ENCODE results near the gene NUP88.

NUP88 gene

DNA sequence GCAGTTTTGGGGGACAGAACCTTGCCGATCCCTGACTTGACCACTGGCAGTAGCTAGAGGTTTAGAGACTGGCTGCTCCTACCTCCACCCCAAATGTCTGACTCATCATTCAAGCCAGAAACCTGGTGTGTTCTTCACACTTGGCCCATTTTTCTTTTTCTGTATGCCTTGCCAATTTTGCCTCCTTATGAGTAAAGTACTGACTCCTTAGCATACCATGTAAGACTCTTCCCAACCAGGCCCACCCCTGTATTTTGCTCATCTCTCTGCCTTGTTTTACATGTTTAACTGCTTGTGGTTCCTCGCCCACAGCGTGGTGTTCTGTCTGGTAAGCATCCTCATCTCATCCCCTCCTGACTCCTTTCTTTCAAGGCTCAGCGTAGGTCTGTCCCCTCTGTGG lies 37.9 kb downstream of the NUP88 start:
- Histone ChIP-seq H3K36me3 (ENCODE audit: control insufficient read depth, insufficient read depth, low read length) (peaks cover 89% of the 10 kb centered on the region), H3K27me3 (replicated peaks; ENCODE audit: control insufficient read depth, insufficient read depth, low read length, poor library complexity, severe bottlenecking) (no peaks in the 10 kb centered on the region), H3K4me3 (ENCODE audit: insufficient read depth, low read depth, low read length, poor library complexity, severe bottlenecking) (no peak overlapping the region), H3K9me3 (ENCODE audit: control insufficient read depth, low read length) (no peaks in the 10 kb centered on the region), H3K27ac (ENCODE audit: insufficient read depth, low read length, poor library complexity, severe bottlenecking) (no peak overlapping the region), H3K4me1 (ENCODE audit: control insufficient read depth, insufficient read depth, low read length, poor library complexity, severe bottlenecking) (no peaks in the 10 kb centered on the region)
- no peak for DNase-seq

DNA sequence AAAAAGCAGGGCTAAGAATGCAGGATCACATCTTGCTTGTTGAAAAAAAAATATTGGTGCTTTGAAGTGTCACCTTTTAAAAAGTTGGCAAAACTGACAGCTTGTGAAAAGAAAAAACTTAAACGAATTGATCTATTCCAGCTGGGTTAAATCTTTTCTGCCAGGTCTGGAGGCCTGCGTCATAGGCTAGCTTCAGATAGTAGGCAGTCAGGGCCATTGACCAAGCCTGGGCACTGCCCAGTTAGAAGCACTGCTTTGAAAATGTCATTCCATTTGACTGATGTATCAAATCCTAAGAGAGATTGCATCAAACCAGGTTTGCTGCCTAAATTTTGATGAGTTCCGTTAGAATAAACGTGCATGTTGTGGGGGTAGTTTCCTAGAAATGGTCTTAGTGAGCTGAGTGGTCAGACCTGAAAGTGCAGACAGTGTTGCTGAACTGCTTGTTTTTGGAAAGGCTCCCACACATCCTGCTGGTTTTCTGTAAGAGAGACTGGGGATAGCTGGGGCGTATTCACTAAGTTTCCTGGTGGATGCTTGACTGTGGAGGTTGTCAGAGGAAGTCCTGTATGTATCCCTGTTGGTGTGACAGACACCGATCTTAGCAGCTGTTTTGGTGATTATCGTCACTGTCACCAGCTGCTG lies 38.8 kb downstream of the NUP88 start:
- Histone ChIP-seq H3K9me3 (ENCODE audit: control insufficient read depth, low read length) (no peaks in the 10 kb centered on the region), H3K27ac (ENCODE audit: insufficient read depth, low read length, poor library complexity, severe bottlenecking) (no peak overlapping the region), H3K4me3 (ENCODE audit: insufficient read depth, low read depth, low read length, poor library complexity, severe bottlenecking) (no peak overlapping the region), H3K4me1 (ENCODE audit: control insufficient read depth, insufficient read depth, low read length, poor library complexity, severe bottlenecking) (no peaks in the 10 kb centered on the region), H3K36me3 (ENCODE audit: control insufficient read depth, insufficient read depth, low read length) (peaks cover 86% of the 10 kb centered on the region), H3K27me3 (replicated peaks; ENCODE audit: control insufficient read depth, insufficient read depth, low read length, poor library complexity, severe bottlenecking) (no peaks in the 10 kb centered on the region)
- no peak for DNase-seq

DNA sequence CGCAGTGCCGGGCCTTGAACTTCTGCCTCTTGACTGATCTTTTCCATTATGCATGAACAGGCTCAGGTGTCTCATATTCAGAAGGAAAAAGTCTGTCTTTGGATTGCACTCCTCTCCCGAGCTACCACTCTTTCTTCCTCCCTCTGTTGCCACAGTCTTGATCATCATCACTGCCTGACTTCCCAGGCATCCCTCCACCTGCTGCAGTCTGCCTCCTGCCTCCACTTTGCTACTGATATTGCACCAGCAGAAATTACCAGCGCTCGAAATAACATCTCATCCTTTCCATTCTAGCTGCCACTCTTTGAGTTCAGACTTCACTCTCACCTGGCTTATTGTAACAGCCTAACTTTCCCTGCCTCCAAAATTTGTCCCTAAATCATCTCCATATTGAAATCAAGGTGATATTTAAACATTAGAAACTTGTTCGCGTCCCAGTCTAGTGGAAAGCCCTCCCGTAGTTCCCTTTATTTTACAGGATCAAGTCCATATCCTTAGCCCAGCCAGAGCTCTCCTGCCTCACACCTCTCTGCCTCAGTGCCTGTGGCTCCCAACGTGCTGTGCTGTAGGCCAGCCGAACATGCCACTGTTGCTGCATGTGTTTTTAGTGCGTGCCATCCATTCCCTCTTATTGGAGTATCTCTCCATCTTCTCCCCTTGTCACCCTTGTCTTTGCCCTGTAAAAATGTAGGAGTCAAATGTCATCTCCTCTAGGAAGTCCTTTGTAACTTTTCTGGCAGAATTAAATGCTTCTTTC lies 39.9 kb downstream of the NUP88 start:
- no peak for DNase-seq
- no peaks in the 10 kb centered on the region for H3K27me3 ChIP-seq (replicated peaks; ENCODE audit: control insufficient read depth, insufficient read depth, low read length, poor library complexity, severe bottlenecking)
- peaks cover 79% of the 10 kb centered on the region for H3K36me3 ChIP-seq (ENCODE audit: control insufficient read depth, insufficient read depth, low read length)
- no peak overlapping the region for H3K27ac ChIP-seq (ENCODE audit: insufficient read depth, low read length, poor library complexity, severe bottlenecking)
- no peak overlapping the region for H3K4me3 ChIP-seq (ENCODE audit: insufficient read depth, low read depth, low read length, poor library complexity, severe bottlenecking)
- no peaks in the 10 kb centered on the region for H3K4me1 ChIP-seq (ENCODE audit: control insufficient read depth, insufficient read depth, low read length, poor library complexity, severe bottlenecking)
- no peaks in the 10 kb centered on the region for H3K9me3 ChIP-seq (ENCODE audit: control insufficient read depth, low read length)

DNA sequence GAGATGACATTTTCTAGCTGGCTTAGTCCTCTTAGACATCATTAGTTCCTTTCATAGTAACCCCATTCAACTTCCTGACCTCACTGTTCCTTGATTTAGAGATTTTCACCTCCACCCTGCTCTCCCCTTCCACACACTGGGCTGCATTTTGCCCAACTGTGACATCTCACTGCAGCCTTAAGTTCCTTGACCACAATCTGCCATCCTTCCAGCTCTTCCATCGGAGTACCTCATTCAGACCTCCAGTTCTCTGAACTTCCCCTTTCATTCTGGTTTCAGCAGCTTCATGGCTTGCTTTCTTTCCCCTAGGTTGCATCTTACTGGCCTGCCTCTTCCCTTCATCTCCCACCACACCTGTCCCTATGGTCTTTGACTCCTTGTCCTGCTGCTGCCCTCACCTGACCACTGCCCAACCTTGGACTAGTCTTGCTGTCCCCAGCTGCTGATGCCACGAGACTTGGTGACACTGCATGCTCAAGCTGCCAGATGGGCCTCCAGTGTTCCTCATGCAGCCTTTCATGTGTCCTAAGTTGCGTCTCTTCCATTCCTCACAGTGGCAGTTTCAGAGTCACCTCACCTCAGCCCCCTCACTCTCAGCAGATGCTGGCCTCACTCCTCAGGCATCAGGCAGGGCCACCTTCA lies 40.8 kb downstream of the NUP88 start:
- H3K27ac ChIP-seq (ENCODE audit: insufficient read depth, low read length, poor library complexity, severe bottlenecking) = no peak overlapping the region
- DNase-seq = no peak
- H3K36me3 ChIP-seq (ENCODE audit: control insufficient read depth, insufficient read depth, low read length) = peaks cover 77% of the 10 kb centered on the region
- no peaks in the 10 kb centered on the region for H3K4me1 ChIP-seq (ENCODE audit: control insufficient read depth, insufficient read depth, low read length, poor library complexity, severe bottlenecking)
- no peak overlapping the region for H3K4me3 ChIP-seq (ENCODE audit: insufficient read depth, low read depth, low read length, poor library complexity, severe bottlenecking)
- H3K27me3 ChIP-seq (replicated peaks; ENCODE audit: control insufficient read depth, insufficient read depth, low read length, poor library complexity, severe bottlenecking) = no peaks in the 10 kb centered on the region
- H3K9me3 ChIP-seq (ENCODE audit: control insufficient read depth, low read length) = no peaks in the 10 kb centered on the region

DNA sequence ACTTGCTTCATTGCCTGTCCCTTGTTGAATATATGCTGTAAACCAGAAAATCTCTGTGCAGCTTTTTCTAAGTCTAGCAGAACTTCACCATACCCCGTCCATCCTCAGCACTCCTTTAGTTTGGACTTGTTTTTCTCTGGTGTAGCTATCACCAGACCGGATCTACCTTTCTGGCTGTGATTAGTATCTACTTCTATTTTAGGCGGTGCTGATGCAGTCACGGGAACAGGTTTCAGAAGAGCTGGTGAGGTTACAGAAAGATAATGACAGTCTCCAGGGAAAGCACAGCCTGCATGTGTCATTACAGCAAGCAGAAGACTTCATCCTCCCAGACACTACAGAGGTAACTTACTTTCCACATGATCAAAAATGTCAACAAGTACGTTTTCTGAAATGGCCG lies 46.4 kb downstream of the NUP88 start:
- Histone ChIP-seq H3K4me3 (ENCODE audit: insufficient read depth, low read depth, low read length, poor library complexity, severe bottlenecking) (no peak overlapping the region), H3K36me3 (ENCODE audit: control insufficient read depth, insufficient read depth, low read length) (peaks cover 61% of the 10 kb centered on the region), H3K27me3 (replicated peaks; ENCODE audit: control insufficient read depth, insufficient read depth, low read length, poor library complexity, severe bottlenecking) (no peaks in the 10 kb centered on the region), H3K9me3 (ENCODE audit: control insufficient read depth, low read length) (no peaks in the 10 kb centered on the region), H3K4me1 (ENCODE audit: control insufficient read depth, insufficient read depth, low read length, poor library complexity, severe bottlenecking) (no peaks in the 10 kb centered on the region), H3K27ac (ENCODE audit: insufficient read depth, low read length, poor library complexity, severe bottlenecking) (no peak overlapping the region)
- no peak for DNase-seq

DNA sequence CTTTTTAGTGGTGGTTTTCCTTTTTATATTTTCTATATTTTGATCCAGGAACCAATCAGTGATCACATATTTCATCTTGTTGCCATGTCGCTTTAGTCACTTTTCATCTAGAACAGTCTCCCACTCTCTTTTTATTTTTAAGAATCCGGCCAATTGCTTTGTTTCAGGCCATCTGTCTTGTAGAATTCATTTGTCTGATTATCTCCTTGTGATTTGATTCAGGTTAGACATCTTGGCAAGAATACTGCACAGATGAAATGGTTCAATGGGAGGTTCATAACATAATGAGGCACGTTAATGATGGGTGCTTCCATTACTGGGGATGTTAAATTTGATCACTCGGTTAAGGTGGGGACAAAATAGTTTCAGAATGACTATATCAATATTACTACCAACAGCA lies 49.1 kb downstream of the NUP88 start:
- Histone ChIP-seq H3K4me3 (ENCODE audit: insufficient read depth, low read depth, low read length, poor library complexity, severe bottlenecking) (no peak overlapping the region), H3K4me1 (ENCODE audit: control insufficient read depth, insufficient read depth, low read length, poor library complexity, severe bottlenecking) (no peaks in the 10 kb centered on the region), H3K27ac (ENCODE audit: insufficient read depth, low read length, poor library complexity, severe bottlenecking) (no peak overlapping the region), H3K27me3 (replicated peaks; ENCODE audit: control insufficient read depth, insufficient read depth, low read length, poor library complexity, severe bottlenecking) (no peaks in the 10 kb centered on the region), H3K36me3 (ENCODE audit: control insufficient read depth, insufficient read depth, low read length) (peaks cover 56% of the 10 kb centered on the region), H3K9me3 (ENCODE audit: control insufficient read depth, low read length) (no peaks in the 10 kb centered on the region)
- no peak for DNase-seq

DNA sequence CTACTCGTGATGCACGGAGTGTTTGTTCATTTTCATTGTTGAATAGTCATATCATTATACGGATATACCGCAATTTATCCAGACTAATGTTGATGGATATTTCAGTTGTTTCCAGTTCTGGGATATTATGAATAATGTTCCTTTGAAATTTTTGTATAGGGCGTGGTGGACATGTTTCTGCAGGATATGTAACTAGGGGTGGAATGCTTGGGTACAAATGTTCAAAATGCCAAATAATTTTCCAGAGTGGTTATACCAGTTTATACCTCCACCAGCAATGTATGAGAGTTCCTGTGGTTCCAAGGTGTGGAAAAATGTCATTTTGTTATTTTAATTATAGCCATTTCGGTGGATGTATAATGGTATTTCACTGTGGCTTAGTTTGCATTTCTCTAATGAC lies 53.6 kb downstream of the NUP88 start:
- Histone ChIP-seq H3K4me1 (ENCODE audit: control insufficient read depth, insufficient read depth, low read length, poor library complexity, severe bottlenecking) (no peaks in the 10 kb centered on the region), H3K27ac (ENCODE audit: insufficient read depth, low read length, poor library complexity, severe bottlenecking) (no peak overlapping the region), H3K4me3 (ENCODE audit: insufficient read depth, low read depth, low read length, poor library complexity, severe bottlenecking) (no peak overlapping the region), H3K9me3 (ENCODE audit: control insufficient read depth, low read length) (no peaks in the 10 kb centered on the region), H3K36me3 (ENCODE audit: control insufficient read depth, insufficient read depth, low read length) (peaks cover 54% of the 10 kb centered on the region), H3K27me3 (replicated peaks; ENCODE audit: control insufficient read depth, insufficient read depth, low read length, poor library complexity, severe bottlenecking) (no peaks in the 10 kb centered on the region)
- no peak for DNase-seq

DNA sequence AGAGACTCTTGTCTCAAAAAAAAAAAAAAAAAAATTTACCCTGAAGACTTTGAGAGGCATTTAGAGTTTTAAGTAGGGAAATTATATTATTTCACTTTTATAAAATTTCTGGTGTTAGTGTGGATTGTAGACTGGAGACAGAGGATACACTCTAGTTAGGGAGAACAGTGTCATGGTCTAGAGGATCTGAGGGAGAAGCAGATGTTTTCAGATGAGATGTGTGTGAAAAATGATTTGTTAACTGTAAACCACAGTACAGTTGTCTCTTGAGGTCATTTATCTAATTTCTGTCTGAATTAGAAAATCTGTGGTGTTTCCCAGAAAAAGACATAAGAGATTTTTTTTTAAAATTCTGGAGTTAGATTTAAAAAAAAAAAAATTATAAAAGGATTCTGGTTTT lies 54.8 kb downstream of the NUP88 start:
- Histone ChIP-seq H3K27ac (ENCODE audit: insufficient read depth, low read length, poor library complexity, severe bottlenecking) (no peak overlapping the region), H3K9me3 (ENCODE audit: control insufficient read depth, low read length) (no peaks in the 10 kb centered on the region), H3K4me1 (ENCODE audit: control insufficient read depth, insufficient read depth, low read length, poor library complexity, severe bottlenecking) (no peaks in the 10 kb centered on the region), H3K4me3 (ENCODE audit: insufficient read depth, low read depth, low read length, poor library complexity, severe bottlenecking) (no peak overlapping the region), H3K27me3 (replicated peaks; ENCODE audit: control insufficient read depth, insufficient read depth, low read length, poor library complexity, severe bottlenecking) (no peaks in the 10 kb centered on the region), H3K36me3 (ENCODE audit: control insufficient read depth, insufficient read depth, low read length) (peaks cover 53% of the 10 kb centered on the region)
- DNase-seq = no peak

DNA sequence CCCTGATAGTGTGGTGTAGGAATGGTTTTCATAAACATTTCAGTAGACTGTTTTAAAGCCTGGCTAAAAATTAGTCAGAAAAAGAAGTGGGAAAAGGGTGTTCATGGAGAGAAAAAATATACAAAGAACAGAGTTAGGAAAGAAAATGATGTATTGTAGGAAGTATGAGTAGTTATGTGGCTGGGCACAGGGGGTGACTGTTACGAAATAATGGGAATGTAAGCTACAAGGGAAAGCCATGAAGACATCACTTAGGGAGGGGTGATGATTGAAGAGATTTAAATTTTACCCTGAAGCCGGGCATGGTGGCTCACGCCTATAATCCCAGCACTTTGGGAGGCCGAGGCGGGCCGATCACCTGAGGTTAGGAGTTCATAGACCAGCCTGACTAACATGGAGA lies 55.3 kb downstream of the NUP88 start:
- H3K27me3 ChIP-seq (replicated peaks; ENCODE audit: control insufficient read depth, insufficient read depth, low read length, poor library complexity, severe bottlenecking) = no peaks in the 10 kb centered on the region
- no peak for DNase-seq
- H3K4me1 ChIP-seq (ENCODE audit: control insufficient read depth, insufficient read depth, low read length, poor library complexity, severe bottlenecking) = no peaks in the 10 kb centered on the region
- H3K36me3 ChIP-seq (ENCODE audit: control insufficient read depth, insufficient read depth, low read length) = peaks cover 54% of the 10 kb centered on the region
- H3K27ac ChIP-seq (ENCODE audit: insufficient read depth, low read length, poor library complexity, severe bottlenecking) = no peak overlapping the region
- H3K4me3 ChIP-seq (ENCODE audit: insufficient read depth, low read depth, low read length, poor library complexity, severe bottlenecking) = no peak overlapping the region
- no peaks in the 10 kb centered on the region for H3K9me3 ChIP-seq (ENCODE audit: control insufficient read depth, low read length)

DNA sequence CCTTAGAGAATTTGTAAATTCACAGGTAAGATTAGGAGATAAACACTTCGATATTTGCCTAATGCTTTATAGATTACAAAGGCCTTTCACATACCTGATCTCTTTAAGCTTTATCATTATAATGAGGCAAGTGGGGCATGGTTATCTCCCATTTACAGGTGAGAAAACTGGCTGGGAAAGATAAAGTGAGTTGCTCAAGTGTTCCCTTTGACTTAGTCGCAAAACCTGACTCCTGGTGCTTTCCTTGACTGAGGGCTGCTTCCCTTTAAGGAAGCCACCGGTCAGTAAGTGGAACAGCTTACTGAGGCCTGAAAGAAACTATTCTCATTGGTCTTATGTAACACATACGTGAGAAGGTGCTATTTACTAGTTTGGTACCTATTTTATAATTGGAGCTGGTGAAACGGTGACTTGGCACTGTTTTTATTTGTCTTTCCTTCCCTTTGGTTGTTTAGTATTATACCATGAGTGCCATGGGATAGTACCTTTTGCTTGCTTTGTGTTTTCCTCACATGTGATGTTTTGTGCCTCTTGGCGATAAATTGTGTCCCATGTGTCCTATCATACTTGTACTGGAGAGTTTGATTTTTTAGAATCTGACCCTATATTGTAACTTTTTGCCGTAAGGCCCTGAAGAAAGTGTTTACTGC lies 57.2 kb downstream of the NUP88 start:
- Histone ChIP-seq H3K4me1 (ENCODE audit: control insufficient read depth, insufficient read depth, low read length, poor library complexity, severe bottlenecking) (no peaks in the 10 kb centered on the region), H3K27me3 (replicated peaks; ENCODE audit: control insufficient read depth, insufficient read depth, low read length, poor library complexity, severe bottlenecking) (no peaks in the 10 kb centered on the region), H3K27ac (ENCODE audit: insufficient read depth, low read length, poor library complexity, severe bottlenecking) (no peak overlapping the region), H3K36me3 (ENCODE audit: control insufficient read depth, insufficient read depth, low read length) (peaks cover 45% of the 10 kb centered on the region), H3K4me3 (ENCODE audit: insufficient read depth, low read depth, low read length, poor library complexity, severe bottlenecking) (no peak overlapping the region), H3K9me3 (ENCODE audit: control insufficient read depth, low read length) (no peaks in the 10 kb centered on the region)
- DNase-seq = no peak

Measured in effector memory CD4-positive, alpha-beta T cell (primary cell).